Activated effector memory CD4-positive, alpha-beta T cell treated with anti-CD3 and anti-CD28 coated beads, Interleukin-2, amount 50 U/mL, for 16 hours (primary cell): ENCODE measurements around the gene TSSK2.

Experiments used
- DNase-seq: peaks from one replicate; pipeline ENCODE4 v3.0.0-alpha.2; 2020

TSSK2 gene

GRCh38 chr22:19106886-19107729 is 24.0 kb upstream of the TSSK2 start:
- peak; percentile 49 for DNase-seq

GRCh38 chr22:19107730-19108074 is 23.4 kb upstream of the TSSK2 start:
- DNase-seq, result peak; percentile 2

DNA sequence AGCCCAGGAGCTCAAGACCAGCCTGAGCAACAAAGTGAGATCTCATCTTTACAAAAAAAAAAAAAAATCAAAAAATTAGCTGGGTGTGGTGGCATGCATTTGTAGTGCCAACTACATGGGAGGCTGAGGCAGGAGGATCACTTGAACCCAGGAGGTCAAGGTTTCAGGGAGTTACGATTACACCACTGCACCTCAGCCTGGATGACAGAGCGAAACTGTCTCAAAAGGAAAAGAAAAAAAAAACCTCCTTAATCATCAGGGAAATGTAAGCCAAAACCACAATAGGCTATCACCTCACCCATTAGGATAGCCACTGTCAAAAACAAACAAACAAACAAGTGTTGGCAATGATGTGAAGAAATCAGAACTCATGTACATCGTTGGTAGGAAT is 22.3 kb upstream of the TSSK2 start:
- DNase-seq, result peak; percentile 59

DNA sequence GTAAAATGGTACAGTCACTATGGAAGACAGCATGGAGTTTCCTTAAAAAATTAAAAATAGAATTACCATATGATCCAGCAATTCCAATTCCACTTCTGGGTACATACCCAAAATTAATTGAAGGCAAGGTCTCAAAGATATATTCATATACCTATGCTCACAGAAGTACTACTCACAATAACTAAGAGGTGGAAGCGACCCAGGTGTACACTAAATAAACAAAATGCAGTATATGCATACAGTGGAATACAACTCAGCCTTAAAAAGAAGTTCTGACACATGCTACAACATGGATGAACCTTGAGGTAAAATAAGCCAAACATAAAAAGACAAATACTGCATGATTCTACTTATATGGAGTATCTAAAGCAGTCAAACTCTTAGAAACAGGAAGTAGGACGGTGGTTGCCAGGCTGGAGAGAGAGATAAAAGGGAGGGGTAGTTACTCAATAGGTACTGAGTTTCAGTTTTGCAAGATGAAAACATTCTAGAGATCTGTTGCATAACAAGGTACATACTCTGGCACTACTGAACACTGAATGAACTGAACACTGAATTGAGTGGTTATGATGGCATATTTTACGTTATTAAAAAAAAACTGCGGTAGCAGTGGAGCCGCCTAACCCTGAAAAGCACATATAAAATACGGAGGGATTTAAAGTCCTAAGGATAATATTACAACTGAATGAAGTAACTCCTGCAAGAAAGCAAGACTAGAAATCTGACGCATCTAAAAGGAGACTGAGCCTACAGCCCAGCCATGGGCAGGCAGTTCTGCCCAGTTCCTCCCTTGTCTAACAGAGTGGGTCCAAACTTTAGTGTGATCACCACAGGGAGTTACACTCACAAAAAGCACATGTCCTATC is 21.7 kb upstream of the TSSK2 start:
- DNase-seq, result peak; percentile 79

DNA sequence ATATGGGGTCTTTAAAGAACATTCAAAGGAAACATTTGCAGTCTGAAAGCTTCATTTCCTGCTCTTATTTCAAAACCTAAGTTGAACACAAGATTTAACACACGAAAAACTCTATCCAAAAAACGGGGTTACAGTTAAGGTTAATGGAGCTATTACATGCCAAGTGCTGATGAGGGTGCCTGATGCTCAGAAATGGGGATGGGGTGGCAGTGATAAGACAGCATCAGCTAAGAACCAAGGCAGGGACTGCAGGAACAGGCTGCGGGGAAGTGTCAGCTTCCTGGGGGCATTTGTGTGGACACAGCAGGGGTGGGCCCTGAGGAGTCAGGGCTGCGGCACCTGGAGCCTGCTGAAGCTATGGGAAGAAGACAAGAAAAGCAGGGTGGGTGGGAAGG is 21.0 kb upstream of the TSSK2 start:
- peak; percentile 64 for DNase-seq

- DNase-seq, result no peak
Observed at GRCh38 chr22:19110646-19111045, 20.5 kb upstream of the TSSK2 start.

DNA sequence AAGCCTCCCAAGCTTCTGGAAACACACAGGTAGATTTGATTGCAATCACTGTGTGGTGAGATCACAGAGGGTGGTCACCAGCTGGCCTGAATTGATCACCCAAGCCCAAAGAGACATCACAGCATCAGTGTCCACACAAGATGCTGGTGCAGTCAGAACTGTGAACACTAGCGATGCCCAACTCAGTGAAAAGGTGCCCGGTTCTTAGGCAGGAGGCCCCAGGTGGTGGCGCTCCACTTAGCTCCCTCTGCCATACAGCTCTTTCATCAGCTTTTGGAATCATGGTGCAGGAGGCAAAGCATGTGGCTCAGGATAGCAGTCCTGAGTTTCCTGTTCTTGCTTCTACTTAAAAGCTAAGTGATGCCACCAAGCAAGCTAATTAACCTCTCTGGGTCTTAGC is 20.0 kb upstream of the TSSK2 start:
- DNase-seq, result peak; percentile 62

- peak; percentile 39 for DNase-seq
Observed at GRCh38 chr22:19111584-19111983, 19.5 kb upstream of the TSSK2 start.

GRCh38 chr22:19113429-19113828 is 17.7 kb upstream of the TSSK2 start:
- peak; percentile 9 for DNase-seq

GRCh38 chr22:19114984-19115552 is 16.0 kb upstream of the TSSK2 start:
- DNase-seq, result peak; percentile 60

GRCh38 chr22:19115628-19116027 is 15.5 kb upstream of the TSSK2 start:
- peak; percentile 58 for DNase-seq

GRCh38 chr22:19117111-19117512 is 14.0 kb upstream of the TSSK2 start:
- no peak for DNase-seq

DNA sequence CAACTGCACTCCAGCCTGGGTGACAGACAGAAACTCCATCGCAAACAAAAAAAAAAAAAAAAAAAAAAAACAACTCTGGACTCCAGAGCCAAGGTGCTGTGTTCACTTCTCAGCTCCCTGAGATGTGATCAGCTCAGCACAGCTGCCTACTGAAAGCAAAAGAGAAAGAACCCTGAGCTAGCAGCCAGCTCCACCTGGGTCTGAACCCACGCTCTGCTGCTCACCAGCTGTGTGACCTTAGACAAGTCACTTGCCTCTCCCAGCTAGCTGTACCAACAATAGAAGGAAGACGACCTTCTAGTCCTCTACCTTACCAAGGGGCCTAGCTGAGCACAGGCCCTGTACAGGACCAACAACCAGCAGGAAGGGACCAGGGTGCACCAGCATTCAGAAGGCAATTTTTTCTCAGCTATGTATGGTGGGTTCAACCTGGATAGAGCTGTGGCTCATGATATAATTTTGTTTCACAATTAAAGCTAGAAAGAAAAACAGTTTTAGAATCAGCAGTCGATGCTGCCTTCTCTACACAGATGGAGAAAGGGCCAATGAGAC is 12.7 kb upstream of the TSSK2 start:
- DNase-seq, result no peak

DNA sequence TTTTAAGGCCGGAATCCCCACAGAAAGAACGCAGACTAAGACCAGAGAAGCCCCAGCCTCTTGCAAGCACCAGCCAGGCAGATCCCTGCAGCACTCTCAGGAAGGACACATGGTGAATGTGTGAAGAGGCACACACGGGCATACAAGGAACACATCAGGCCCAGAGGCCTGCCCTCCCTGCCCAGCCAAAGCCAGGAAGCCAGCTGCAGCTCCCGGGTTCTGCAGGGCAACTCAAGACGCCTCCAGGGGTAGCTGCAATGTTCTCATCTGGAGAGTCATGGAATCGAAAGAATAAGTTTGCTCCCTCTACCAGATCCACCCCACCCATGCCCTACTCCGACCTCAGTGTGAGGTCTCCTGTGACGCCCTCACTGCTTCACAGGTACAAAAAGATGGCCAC is 11.2 kb upstream of the TSSK2 start:
- no peak for DNase-seq

- DNase-seq, result no peak
Observed at GRCh38 chr22:19120829-19121630, 10.1 kb upstream of the TSSK2 start.

DNA sequence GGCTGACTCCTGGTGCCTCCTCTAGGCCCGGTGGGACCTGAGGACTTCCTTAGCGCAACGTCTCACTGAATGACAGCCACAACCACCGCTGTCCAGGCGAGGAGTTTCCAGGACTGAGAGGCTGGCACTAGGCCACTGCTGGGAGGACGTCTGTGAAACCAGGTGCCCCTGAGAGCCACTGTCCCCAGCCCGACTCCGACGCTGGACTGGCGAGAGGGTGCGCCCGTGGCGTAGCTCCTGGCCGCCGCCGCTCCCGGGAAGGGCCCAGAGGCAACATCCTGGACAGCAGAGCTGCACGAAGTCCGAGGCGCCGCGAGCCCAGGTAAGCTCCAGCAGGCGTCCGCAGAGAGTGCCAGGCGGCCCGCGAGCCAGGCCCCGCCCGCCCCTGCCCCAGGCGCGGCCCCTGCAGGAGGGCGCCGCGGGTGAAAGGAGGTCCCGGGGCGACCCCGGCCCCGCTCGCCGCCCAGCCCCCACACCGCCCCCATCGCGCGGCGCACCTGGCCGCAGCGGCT is 9.4 kb upstream of the TSSK2 start:
- peak; percentile 77 for DNase-seq

DNA sequence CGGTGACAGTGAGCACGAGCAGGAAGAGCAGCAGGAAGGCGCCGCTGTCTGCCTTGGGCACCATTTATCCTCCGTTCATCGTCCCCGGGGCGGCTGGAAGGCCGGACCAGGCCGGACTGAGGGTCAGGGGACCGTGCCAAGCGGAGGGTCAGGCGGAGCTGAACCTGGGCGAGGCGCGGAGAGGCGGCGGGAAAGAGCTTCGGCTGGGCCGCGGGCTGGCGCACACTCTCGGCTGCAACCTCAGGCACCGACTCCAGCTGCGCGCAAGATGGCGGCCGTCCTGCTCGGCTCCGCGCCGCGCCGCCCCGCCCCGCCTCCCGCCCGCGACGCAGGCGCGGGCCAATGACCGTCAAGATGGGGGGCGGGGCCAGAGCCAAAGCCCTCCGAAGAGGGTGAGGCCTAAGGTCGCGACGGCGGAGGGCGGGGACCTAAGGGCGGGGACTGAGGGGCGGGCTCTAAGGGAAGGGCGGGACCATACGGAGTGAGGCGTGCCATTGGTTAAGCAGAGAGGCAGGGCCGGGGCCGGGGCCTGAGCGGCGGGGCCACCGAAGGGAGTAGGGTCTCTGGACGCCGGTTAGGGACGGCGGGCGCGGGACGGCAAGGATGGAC is 8.9 kb upstream of the TSSK2 start, which contains the start of gene DGCR2:
TSS of gene DGCR2 (minus strand) at position 270 of the 609 bp plus-strand sequence. CDS start at position 64, 206 bp downstream.
- DNase-seq, result peak; percentile 98

DNA sequence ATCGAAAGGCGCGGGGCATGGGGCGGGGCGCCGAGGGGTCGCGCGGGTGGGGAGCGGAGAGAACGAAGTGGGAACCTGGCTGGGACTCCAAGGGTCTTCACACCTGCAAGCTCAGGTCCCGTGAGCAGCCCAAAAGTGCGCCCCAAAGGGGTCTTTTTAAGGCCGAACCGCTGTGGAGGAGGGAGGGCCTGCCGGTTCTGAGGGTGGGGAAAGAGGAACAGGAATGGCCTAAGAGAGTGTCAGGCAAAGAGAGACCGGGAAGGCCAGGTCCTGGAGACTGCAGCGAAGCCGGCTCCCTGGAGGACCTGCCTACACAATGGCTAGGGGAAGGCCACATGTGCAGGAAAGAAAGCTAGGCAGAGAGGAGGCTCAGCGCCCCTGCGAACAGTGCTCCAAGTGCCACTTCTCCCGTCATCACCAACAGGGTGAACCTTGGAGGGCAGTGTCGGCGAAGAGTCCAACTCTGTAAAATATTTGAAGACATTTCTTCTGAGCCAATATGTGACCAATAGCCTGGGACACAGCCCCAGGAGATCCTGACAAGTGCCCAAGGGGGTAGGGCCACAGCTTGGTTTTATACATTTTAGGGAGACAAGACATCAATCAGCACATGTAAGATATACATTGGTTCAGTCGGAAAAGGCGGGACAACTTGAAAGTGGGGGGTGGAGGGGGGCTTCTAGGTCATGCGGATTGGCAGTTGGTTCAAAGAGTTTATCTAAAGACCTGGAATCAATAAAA is 8.2 kb upstream of the TSSK2 start:
- no peak for DNase-seq

GRCh38 chr22:19123936-19124335 is 7.2 kb upstream of the TSSK2 start:
- DNase-seq, result no peak

- no peak for DNase-seq
Observed at GRCh38 chr22:19124377-19124776, 6.7 kb upstream of the TSSK2 start.

- no peak for DNase-seq
Observed at GRCh38 chr22:19125011-19125410, 6.1 kb upstream of the TSSK2 start.
